HG02588 (cell line): Measurements from ENCODE around the gene RIPOR3.
"Not testable (repeated sequence)": the region's sequence is repeated elsewhere in the genome, so short reads cannot be mapped to it uniquely, and the experiment has no call there.

Experiments
- ATAC-seq: cut with Tn5 transposase; IDR thresholded peaks from one replicate; pipeline ENCODE4 v1.9.1; 2021; ENCODE audit warnings: mild to moderate bottlenecking, moderate library complexity; ENCODE audit not compliant: unreplicated experiment

The RIPOR3 gene

DNA sequence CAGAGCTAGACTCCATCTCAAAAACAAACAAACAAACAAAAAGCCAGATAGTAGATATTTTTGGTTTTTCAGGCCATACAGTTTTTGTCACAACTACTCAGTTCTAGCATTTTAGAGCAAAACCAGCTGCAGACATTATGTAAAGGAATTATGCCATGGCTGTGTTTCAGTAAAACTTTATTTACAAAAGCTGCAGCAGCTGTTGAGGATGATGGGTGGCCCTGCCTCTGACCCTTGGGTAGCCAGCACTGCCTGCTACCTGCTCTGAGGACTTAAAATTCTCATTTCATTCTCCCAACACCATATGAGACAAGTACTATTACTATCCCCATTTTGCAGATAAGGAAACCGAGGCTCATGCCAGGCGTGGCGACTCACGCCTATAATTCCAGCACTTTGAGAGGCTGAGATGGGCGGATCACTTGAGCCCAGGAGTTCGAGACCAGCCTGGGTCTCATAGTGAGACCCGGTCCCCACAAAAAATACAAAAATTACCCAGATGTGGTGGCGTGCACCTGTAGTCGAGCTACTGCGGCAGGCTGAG lies 56.3 kb downstream of the RIPOR3 start:
- ATAC-seq: no peak

DNA sequence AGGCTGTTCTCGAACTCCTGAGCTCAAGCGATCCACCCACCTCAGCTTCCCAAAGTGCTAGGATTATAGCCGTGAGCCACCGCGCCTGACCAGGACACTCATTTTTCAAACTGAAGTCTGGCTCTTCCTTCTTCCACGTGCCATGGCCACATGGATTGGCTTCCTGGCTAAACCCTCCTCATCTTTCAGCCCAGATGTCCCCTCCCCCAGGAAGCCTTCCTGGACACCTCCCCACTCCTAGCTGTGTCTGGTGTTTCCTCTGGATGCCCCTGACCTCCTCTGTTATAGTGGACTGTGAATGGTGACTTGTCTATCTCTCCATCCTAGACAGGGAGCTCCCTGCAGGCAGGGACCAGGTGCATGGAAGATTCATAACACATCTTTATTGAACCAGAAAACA lies 57.2 kb downstream of the RIPOR3 start:
- ATAC-seq: no peak

- ATAC-seq: no peak
Observed at GRCh38 chr20:50633361-50633760, 58.0 kb downstream of the RIPOR3 start.

DNA sequence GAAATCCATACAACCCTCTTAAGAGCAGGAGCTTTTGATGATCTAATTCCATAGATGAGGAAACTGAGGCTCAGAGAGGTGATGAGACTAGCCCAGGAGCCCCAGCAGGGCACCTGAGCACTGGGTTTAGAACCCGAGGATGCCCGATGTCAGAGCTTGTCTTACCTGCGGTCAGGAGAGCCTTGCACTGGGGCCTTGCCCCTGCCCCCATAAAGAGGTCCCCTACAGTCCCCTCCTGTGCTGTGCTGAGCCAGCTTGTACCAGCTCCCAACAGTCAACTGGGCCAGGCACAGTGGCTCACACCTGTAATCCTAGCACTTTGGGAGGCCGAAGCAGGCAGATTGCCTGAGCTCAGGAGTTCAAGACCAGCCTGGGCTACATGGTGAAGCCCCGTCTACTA lies 58.6 kb downstream of the RIPOR3 start:
- ATAC-seq: no peak

GRCh38 chr20:50632236-50632635 lies 59.1 kb downstream of the RIPOR3 start:
- no peak for ATAC-seq

- no peak for ATAC-seq
Observed at GRCh38 chr20:50630578-50631263, 60.6 kb downstream of the RIPOR3 start.

DNA sequence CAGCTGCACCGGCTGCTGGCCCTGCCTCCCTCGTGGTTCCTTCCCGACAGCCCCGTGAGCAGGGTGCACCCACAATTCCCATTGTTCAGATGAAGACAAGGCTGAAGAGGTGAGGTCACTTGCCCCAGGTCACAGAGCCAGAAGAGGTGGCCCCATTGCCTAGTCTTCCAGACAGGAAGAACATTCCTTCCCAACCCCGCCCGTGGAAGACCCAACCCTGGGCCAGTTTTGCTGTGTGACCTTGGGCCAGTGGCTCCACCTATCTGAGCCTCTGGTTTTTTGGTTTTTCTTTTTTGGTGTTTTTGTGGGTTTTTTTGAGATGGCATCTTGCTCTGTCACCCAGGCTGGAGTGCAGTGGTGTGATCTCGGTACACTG lies 61.7 kb downstream of the RIPOR3 start:
- no peak for ATAC-seq

GRCh38 chr20:50628853-50629669 lies 62.3 kb downstream of the RIPOR3 start:
- ATAC-seq: no peak

DNA sequence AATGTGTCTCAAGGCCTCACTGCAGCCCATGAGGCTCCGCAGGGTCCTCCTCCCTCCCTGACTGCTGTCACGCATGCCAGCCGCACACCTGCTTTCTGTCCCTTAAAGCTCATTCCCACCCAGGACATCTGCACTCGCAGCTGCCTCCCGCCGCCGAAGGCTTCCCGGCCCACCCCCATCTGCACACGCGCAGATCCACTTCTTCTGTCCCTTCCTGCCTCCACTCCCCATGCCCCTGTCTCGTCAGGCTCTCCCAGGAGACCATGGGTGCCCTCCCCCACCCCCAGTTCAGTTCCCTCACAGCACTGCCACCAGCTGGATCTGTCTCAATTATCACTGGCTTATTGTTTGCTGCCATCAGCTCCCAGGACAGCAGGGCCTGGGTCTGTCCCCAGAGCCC lies 63.0 kb downstream of the RIPOR3 start:
- no peak for ATAC-seq

DNA sequence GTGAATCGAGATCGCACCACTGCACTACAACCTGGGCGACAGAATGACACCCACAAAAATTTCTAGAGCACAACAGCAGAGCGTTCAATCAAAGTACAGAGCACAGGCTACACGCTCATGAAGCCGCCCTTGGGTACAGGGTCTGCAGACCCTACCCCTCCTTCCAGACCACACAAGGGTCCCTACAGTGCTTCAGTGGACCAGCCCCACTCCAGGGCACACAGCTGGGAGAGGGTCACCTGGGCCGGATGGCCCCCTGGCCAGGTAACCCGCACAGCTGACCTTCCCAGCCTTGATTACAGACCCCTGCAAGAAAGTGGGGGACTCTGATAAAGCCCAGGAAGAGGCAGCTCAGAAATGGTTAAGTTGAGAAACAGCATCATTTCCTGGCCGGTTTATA lies 63.6 kb downstream of the RIPOR3 start:
- no peak for ATAC-seq

DNA sequence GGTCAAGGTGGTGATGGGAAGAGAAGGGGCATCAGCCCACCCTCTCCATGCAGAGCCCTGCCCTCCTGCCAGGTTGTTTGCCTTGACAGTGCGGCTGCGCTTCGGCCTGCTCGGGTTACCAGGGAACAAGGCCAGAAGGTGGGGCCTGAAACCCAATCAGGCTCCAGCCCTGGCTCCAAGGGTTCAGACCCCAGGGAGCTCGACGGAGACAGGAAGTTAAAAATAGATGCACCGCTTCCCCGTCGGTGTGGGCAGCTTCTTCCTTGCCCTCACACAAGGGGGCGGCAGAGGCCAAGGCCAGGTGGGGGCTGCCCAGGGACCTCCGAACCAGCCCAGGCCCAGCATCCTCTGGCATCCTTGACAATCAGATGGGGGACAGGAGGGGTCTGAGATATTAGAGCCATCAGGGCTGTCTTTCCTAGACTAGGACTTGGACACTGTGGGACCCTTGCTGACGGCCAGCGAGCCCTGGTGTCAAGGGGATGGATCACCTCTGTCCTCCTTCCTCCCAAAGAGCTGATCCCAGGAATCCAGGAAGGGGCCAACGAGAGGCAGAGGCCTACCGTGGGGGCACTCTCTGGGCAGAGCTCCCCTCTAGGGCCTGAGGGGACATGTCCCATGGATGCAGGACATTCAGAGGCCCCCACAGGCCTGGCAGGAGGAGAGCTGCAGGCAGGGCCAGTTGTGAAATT lies 65.2 kb downstream of the RIPOR3 start:
- ATAC-seq: no peak

GRCh38 chr20:50624351-50625016 lies 66.9 kb downstream of the RIPOR3 start:
- ATAC-seq: no peak

DNA sequence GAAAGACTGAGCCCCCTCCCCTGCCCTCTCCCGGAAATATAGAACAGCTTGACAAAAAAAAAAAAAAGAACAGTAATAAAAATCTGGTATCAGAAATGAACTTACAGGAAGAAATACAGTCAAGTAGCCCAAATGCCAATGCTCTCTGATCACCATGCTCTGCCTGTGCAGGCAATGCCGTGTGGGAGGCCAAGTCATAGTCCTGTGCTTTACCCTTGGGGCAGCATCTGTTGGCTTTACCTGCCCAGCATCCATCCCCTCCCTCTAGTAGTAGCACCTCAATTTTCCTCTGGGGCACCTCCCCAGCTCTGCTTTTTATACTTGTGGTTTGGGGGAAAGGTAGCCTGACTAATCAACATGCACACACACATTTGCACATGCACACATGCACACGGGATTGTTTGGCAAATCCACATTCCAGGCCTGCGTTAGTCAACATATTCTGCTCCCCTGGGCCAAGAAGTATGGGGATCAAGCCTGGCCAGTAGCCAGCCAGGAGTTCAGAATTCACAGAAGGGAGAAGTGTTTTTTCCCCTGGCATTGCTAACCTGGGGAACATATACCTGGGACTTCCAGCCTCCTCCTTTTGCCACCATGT lies 70.2 kb downstream of the RIPOR3 start:
- ATAC-seq: no peak

- not testable (repeated sequence) for ATAC-seq
Observed at GRCh38 chr20:50620459-50620858, 70.9 kb downstream of the RIPOR3 start.

DNA sequence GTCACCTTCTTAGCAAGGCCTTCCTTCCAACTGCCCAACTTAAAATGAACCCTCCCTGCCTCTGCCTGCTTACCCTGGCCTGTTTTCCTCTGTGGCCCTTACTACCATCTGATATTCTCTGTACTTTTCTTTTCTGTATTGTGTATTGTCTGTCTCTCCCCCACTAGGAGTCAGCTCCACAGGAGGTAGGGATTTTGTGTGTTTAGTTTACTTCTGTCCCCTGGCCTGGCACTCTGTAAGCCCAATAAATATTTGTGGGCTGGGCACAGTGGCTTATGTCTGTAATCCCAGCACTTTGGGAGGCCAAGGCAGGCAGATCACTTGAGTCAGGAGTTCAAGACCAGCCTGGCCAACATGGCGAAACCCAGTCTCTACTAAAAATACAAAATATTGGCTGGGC lies 72.8 kb downstream of the RIPOR3 start:
- no peak for ATAC-seq

DNA sequence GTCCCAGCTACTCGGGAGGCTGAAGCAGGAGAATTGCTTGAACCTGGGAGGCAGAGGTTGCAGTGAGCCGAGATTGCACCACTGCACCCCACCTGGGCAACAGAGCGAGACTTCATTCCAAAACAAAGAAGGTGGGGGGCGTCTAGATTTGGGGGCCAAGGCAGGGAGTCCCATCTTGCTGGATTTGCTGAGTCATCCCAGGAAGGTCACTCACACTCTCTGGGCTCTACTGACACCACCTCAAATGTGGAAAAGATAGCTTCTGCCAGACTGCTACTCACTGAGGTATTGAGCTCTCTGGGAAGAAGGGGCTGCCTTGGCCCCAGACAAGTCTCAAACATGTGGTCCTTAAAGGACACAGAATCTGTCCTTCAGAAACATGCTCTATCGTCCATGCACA lies 74.3 kb downstream of the RIPOR3 start:
- ATAC-seq: no peak

DNA sequence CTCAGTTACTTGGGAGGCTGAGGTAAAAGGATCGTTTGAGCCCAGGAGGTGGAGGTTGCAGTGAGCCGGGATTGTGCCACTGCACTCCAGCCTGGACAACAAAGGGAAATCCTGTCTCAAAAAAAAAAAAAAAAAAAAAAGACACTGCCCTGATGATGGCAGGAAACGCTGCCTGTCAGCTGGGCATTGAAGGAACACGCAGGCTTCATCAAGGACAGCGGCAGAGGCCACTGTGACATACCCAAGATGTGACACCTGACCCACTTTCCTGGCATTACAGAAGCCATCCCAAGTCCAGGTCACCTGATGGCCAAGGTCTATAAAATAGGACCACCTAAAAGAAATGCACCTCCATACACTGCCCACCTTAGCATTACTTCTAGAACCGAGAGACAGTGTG lies 75.9 kb downstream of the RIPOR3 start:
- no peak for ATAC-seq

- ATAC-seq: no peak
Observed at GRCh38 chr20:50613438-50614169, 77.7 kb downstream of the RIPOR3 start.

GRCh38 chr20:50611128-50611810 lies 80.1 kb downstream of the RIPOR3 start:
- ATAC-seq: no peak
